Naive thymus-derived CD4-positive, alpha-beta T cell (primary cell): ENCODE data around the gene STUM. TPM values are rescaled to one million over a fixed set of nuclear protein-coding genes. Genes with fewer than 3 reads are reported as not detected.

Source experiments
- ATAC-seq: fragments of 150-1000 bp; cut with Tn5 transposase; 2 replicates; pipeline ENCODE4 v1.10.0; 2021; ENCODE audit warnings: mild to moderate bottlenecking, moderate library complexity
- CTCF ChIA-PET: fragments of 350-600 bp; sonication (Branson Sonifier 250); formaldehyde crosslinking; loops from one replicate; lab custom pipeline; 2021; ENCODE audit warnings: antibody characterized with exemption; lab: Charles Lee
- POLR2A ChIA-PET: fragments of 350-600 bp; sonication (Branson Sonifier 250); formaldehyde crosslinking; loops from one replicate; lab custom pipeline; 2021; ENCODE audit warnings: antibody characterized with exemption, inconsistent platforms; lab: Charles Lee
- DNase-seq, 9 donors: peaks; one replicate each; pipeline versions ENCODE4 v3.0.0 to v3.0.0-alpha.2; 2020 to 2022; ENCODE audit warnings: mixed read lengths in 1 of 9
- H3K27ac ChIP-seq: one replicate; pipeline ENCODE4 v1.7.0; 2013; ENCODE audit warnings: mild to moderate bottlenecking, low read depth, low read length, moderate library complexity
- H3K27me3 ChIP-seq, 2 donors: one replicate each; pipeline ENCODE4 v1.7.0; 2013; ENCODE audit warnings: low read length in 2 of 2, mild to moderate bottlenecking in 2 of 2, moderate library complexity in 2 of 2; ENCODE audit not compliant: control insufficient read depth in 2 of 2, insufficient read depth in 2 of 2
- H3K36me3 ChIP-seq, 3 experiments: 1 replicate in 2 of 3; 2 replicates in 1 of 3; pipeline ENCODE4 v1.7.0; 2013; ENCODE audit warnings: low read length in 3 of 3, mild to moderate bottlenecking in 3 of 3, moderate library complexity in 1 of 3; ENCODE audit not compliant: insufficient read depth in 3 of 3, control insufficient read depth in 2 of 3
- H3K4me1 ChIP-seq, 2 donors: one replicate each; pipeline ENCODE4 v1.7.0; 2013; ENCODE audit warnings: low read length in 2 of 2, mild to moderate bottlenecking in 2 of 2, moderate library complexity in 1 of 2; ENCODE audit not compliant: control insufficient read depth in 2 of 2, insufficient read depth in 2 of 2
- H3K4me3 ChIP-seq: 2 replicates; pipeline ENCODE4 v1.7.0; 2013; ENCODE audit warnings: mild to moderate bottlenecking, low read length
- H3K9me3 ChIP-seq, 3 experiments: 1 replicate in 2 of 3; 2 replicates in 1 of 3; pipeline ENCODE4 v1.7.0; 2013; ENCODE audit warnings: low read length in 3 of 3; ENCODE audit not compliant: control insufficient read depth in 2 of 3
- H3K27ac Mint-ChIP-seq, 9 donors: one replicate each; pipeline ENCODE4 v1.8.0; 2020 to 2022; ENCODE audit warnings: mixed read lengths in 9 of 9, mild to moderate bottlenecking in 8 of 9, moderate library complexity in 5 of 9, inconsistent platforms in 2 of 9
- H3K27me3 Mint-ChIP-seq, 5 donors: one replicate each; pipeline ENCODE4 v1.8.0; 2021 to 2022; ENCODE audit warnings: mixed read lengths in 5 of 5, mild to moderate bottlenecking in 1 of 5
- H3K36me3 Mint-ChIP-seq, 5 donors: one replicate each; pipeline ENCODE4 v1.8.0; 2020 to 2022; ENCODE audit warnings: mixed read lengths in 5 of 5, mild to moderate bottlenecking in 3 of 5, inconsistent platforms in 1 of 5
- H3K4me1 Mint-ChIP-seq, 7 donors: one replicate each; pipeline ENCODE4 v1.8.0; 2020 to 2022; ENCODE audit warnings: mixed read lengths in 7 of 7, mild to moderate bottlenecking in 3 of 7, inconsistent platforms in 1 of 7
- H3K4me3 Mint-ChIP-seq, 10 donors: one replicate each; pipeline ENCODE4 v1.8.0; 2020 to 2022; ENCODE audit warnings: mild to moderate bottlenecking in 10 of 10, mixed read lengths in 10 of 10, moderate library complexity in 6 of 10, inconsistent platforms in 2 of 10
- H3K9me3 Mint-ChIP-seq, 11 donors: one replicate each; pipeline ENCODE4 v1.8.0; 2020 to 2022; ENCODE audit warnings: mixed read lengths in 11 of 11, mild to moderate bottlenecking in 4 of 11, inconsistent platforms in 1 of 11, moderate library complexity in 1 of 11
- intact Hi-C, 2 donors: fragments of 100-400 bp; cut with micrococcal nuclease; formaldehyde crosslinking; loops; one replicate each; pipeline ENCODE4 v1.15.1; 2023
- polyA plus RNA-seq, 2 donors: library from polyadenylated mRNA; unstranded; fragments of 300-500 nt; fragmentation: Illumina TruSeq; gene quantifications; one replicate each; pipeline ENCODE4 v1.2.3, GENCODE V29; 2021
- total RNA-seq, 6 experiments: library from RNA in 5 of 6; stranded (reverse) in 5 of 6; gene quantifications; 1 replicate in 5 of 6; 2 replicates in 1 of 6; pipeline ENCODE4 v1.2.3 and lab custom pipeline; 2021 to 2026

STUM gene
- total and polyA plus RNA-seq, 7 experiments from 2014 or later = not detected

GRCh38 chr1:226627050-226627755 lies 78.6 kb downstream of the STUM start:
- Histone ChIP-seq H3K36me3 (peaks cover 0 to 26% (median 0%) of the 10 kb centered on the region in 3 experiments), H3K27me3 (no peaks in the 10 kb centered on the region), H3K4me3 (no peak overlapping the region), H3K9me3 (no peaks in the 10 kb centered on the region), H3K27ac (no peak overlapping the region), H3K4me1 (peaks cover 8 to 10% of the 10 kb centered on the region in 2 donors)
- DNase-seq = no peak
- H3K9me3 Mint-ChIP-seq = peaks cover 0 to 11% (median 0%) of the 10 kb centered on the region in 11 donors
- peaks cover 0 to 27% (median 6%) of the 10 kb centered on the region in 5 donors for H3K36me3 Mint-ChIP-seq
- POLR2A ChIA-PET = interaction anchor here (0.7 to 1.2 kb wide), 3 partner anchors 112 to 312 kb away, joined by 3 to 4 read pairs (median 4); partner anchors contain the start of gene ITPKB
- ATAC-seq = no peak
- H3K27me3 Mint-ChIP-seq = peaks cover 0 to 2% (median 0%) of the 10 kb centered on the region in 5 donors
- CTCF ChIA-PET = interaction anchor here (0.7 to 1.9 kb wide), 9 partner anchors 14 to 312 kb away, joined by 3 to 34 read pairs (median 4); partner anchors contain the start of gene ITPKB
- intact Hi-C loops = loop anchor here (2.0 to 5.0 kb wide), 6 partner anchors 60 to 915 kb away; partner anchors contain the start of genes COQ8A (in 1 of the 2) and STUM (in 1 of the 2)
- peak overlapping the region in 4 of 10 donors; percentile 44 to 70 (median 56) for H3K4me3 Mint-ChIP-seq
- peaks cover 9 to 39% (median 32%) of the 10 kb centered on the region in 7 donors for H3K4me1 Mint-ChIP-seq
- H3K27ac Mint-ChIP-seq = peak overlapping the region; percentile 9 to 85 (median 67)

DNA sequence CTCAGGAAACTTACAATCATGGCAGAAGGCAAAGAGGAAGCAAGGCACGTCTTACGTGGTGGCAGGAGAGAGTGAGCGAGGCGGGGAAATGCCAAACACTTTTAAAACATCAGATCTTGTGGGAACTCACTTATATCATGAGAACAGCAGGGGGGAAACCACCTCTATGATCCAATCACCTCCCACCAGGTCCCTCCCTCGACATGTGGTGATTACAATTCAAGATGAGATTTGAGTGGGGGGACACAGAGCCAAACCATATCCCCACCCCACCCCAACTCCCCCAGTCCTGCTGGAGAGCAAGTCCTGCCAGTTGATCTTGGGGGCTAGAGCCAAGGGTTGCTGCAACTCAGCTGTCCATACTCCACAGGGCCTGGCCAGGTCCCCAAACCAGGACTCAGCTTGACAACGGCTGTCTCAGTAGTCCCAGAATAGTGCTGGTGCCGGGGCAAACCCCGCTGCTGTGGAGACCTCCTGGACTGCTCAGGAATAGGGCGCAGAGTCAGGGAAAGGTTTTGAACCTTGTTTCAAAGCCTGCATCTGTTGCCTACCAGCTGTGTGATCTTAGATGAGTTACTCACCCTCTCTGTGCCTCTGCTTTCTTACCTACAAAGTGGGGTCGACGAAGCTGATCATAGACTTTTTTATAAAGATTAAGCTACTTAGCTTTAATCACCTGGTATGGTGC lies 79.5 kb downstream of the STUM start:
- POLR2A ChIA-PET = interaction anchor here (0.6 to 1.0 kb wide), 3 partner anchors 200 to 256 kb away, joined by 3 to 5 read pairs (median 4); no protein-coding TSS in a partner anchor
- Histone ChIP-seq H3K4me1 (peaks cover 8 to 17% of the 10 kb centered on the region in 2 donors), H3K27me3 (no peaks in the 10 kb centered on the region), H3K9me3 (no peaks in the 10 kb centered on the region), H3K27ac (no peak overlapping the region), H3K4me3 (no peak overlapping the region), H3K36me3 (peaks cover 0 to 28% (median 0%) of the 10 kb centered on the region in 3 experiments)
- no peak for ATAC-seq
- Mint-ChIP-seq H3K4me1 (peaks cover 11 to 47% (median 40%) of the 10 kb centered on the region in 7 donors), H3K36me3 (peaks cover 0 to 29% (median 9%) of the 10 kb centered on the region in 5 donors), H3K4me3 (peak overlapping the region in 1 of 10 donors; percentile 28), H3K27me3 (no peaks in the 10 kb centered on the region), H3K27ac (peak overlapping the region in 7 of 9 donors; percentile 9 to 81 (median 68)), H3K9me3 (peaks cover 0 to 8% (median 0%) of the 10 kb centered on the region in 11 donors)
- CTCF ChIA-PET = interaction anchor here (0.8 to 1.6 kb wide), 4 partner anchors 10 to 204 kb away, joined by 3 to 4 read pairs (median 4); no protein-coding TSS in a partner anchor
- intact Hi-C loops = loop anchor here (2.0 to 5.0 kb wide), 6 partner anchors 59 to 914 kb away; partner anchors contain the start of genes COQ8A (in 1 of the 2) and STUM (in 1 of the 2)
- no peak for DNase-seq

DNA sequence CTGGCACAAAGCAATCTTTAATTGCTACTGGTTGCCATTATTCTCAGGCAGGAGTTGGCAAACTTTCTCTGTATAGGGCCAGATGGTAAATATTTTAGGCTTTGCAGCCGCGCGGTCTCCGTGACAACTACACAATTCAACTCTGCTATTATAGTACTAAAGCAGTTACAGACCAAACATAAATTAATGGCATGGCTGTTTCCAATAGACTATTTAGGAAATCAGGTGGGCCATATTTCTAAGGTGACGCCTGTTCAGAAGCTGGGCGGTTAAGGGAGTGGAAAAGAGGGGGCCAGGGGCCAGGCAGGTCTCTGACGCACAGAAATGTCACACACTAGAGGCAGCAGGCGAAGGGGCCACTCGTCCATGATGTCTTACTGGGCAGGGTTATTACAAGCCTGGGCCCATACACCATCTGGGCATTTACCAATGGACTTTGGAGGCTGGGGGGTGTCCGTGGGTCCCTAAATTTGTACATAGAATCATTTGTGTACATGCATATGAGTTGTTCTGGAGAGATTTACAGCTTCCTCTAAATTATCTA lies 80.1 kb downstream of the STUM start:
- no peaks in the 10 kb centered on the region for H3K27me3 Mint-ChIP-seq
- peak overlapping the region in 5 of 9 donors; percentile 9 to 80 (median 67) for H3K27ac Mint-ChIP-seq
- peak overlapping the region in 1 of 10 donors; percentile 7 for H3K4me3 Mint-ChIP-seq
- peaks cover 0 to 33% (median 11%) of the 10 kb centered on the region in 5 donors for H3K36me3 Mint-ChIP-seq
- peaks cover 0 to 8% (median 0%) of the 10 kb centered on the region in 11 donors for H3K9me3 Mint-ChIP-seq
- H3K9me3 ChIP-seq = no peaks in the 10 kb centered on the region
- no peak overlapping the region for H3K27ac ChIP-seq
- ChIA-PET POLR2A (interaction anchor here (0.6 to 1.0 kb wide), 3 partner anchors 65 to 255 kb away, joined by 3 to 5 read pairs (median 3); no protein-coding TSS in a partner anchor), CTCF (interaction anchor here (1.2 kb wide), 2 partner anchors 9 to 200 kb away, joined by 3 to 4 read pairs; no protein-coding TSS in a partner anchor)
- ATAC-seq (no peak), DNase-seq (no peak)
- no peak overlapping the region for H3K4me3 ChIP-seq
- peaks cover 0 to 28% (median 0%) of the 10 kb centered on the region in 3 experiments for H3K36me3 ChIP-seq
- intact Hi-C loops = loop anchor here (5.0 kb wide), 2 partner anchors 81 to 914 kb away; partner anchors contain the start of gene STUM (in 1 of the 2)
- peaks cover 10 to 23% of the 10 kb centered on the region in 2 donors for H3K4me1 ChIP-seq
- H3K4me1 Mint-ChIP-seq = peaks cover 11 to 54% (median 47%) of the 10 kb centered on the region in 7 donors
- no peaks in the 10 kb centered on the region for H3K27me3 ChIP-seq

- H3K4me3 ChIP-seq = no peak overlapping the region
- Mint-ChIP-seq H3K4me1 (peaks cover 13 to 60% (median 51%) of the 10 kb centered on the region in 7 donors), H3K9me3 (peaks cover 0 to 8% (median 0%) of the 10 kb centered on the region in 11 donors), H3K27ac (peak overlapping the region in 3 of 9 donors; percentile 30 to 87 (median 53)), H3K36me3 (peaks cover 0 to 35% (median 13%) of the 10 kb centered on the region in 5 donors), H3K4me3 (peak overlapping the region in 1 of 10 donors; percentile 7), H3K27me3 (no peaks in the 10 kb centered on the region)
- intact Hi-C loops = loop anchor here (5.0 kb wide), 2 partner anchors 82 to 913 kb away; partner anchors contain the start of gene STUM (in 1 of the 2)
- no peak overlapping the region for H3K27ac ChIP-seq
- DNase-seq (no peak), ATAC-seq (no peak)
- H3K9me3 ChIP-seq = no peaks in the 10 kb centered on the region
- peaks cover 0 to 34% (median 5%) of the 10 kb centered on the region in 3 experiments for H3K36me3 ChIP-seq
- ChIA-PET POLR2A (no interaction called here), CTCF (interaction anchor here (1.2 kb wide), 2 partner anchors 8 to 199 kb away, joined by 3 to 4 read pairs; no protein-coding TSS in a partner anchor)
- H3K4me1 ChIP-seq = peaks cover 17 to 29% of the 10 kb centered on the region in 2 donors
- no peaks in the 10 kb centered on the region for H3K27me3 ChIP-seq
Measured at GRCh38 chr1:226629210-226629895, 80.8 kb downstream of the STUM start.

DNA sequence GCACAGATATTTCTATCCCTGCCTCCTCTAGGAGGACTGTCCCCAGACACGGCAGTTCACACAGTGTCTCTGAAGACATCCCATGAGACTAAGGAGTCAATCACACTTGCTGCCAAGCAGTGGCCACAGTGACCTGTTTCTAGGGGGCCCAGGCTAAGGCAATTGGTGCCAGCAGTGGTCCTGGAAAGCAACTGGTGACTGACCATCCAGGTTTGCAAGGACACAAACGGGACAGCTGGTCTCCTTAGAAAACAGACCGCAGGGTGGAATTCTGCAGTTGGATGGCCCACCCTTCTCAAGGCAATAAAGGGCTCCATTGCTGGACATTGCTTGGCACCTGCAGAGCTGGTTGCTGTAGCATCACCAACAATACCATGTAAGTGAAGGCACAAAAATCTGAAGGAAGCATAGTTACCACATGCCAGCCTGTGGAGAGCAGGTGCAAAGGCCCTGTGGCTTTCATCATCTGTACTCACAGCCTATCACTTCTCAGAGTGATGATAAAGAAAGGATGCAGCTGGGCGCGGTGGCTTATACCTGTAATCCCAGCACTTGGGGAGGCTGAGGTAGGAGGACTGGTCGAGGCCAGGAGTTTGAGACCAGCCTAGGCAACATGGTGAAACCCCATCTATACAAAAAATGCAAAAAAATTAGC lies 81.5 kb downstream of the STUM start:
- H3K4me3 Mint-ChIP-seq = no peak overlapping the region
- peaks cover 16 to 67% (median 56%) of the 10 kb centered on the region in 7 donors for H3K4me1 Mint-ChIP-seq

More for the DNA sequence above, 81.5 kb downstream of the STUM start:
- Histone ChIP-seq H3K27ac (no peak overlapping the region), H3K36me3 (peaks cover 0 to 39% (median 7%) of the 10 kb centered on the region in 3 experiments), H3K4me3 (no peak overlapping the region), H3K4me1 (peaks cover 23 to 36% of the 10 kb centered on the region in 2 donors), H3K9me3 (no peaks in the 10 kb centered on the region), H3K27me3 (no peaks in the 10 kb centered on the region)
- Mint-ChIP-seq H3K27me3 (no peaks in the 10 kb centered on the region), H3K36me3 (peaks cover 0 to 37% (median 15%) of the 10 kb centered on the region in 5 donors), H3K9me3 (peaks cover 0 to 8% (median 0%) of the 10 kb centered on the region in 11 donors), H3K27ac (peak overlapping the region; percentile 18 to 88 (median 75))
- no peak for ATAC-seq
- POLR2A ChIA-PET = no interaction called here
- CTCF ChIA-PET = interaction anchor here (0.6 to 1.3 kb wide), 3 partner anchors 193 to 218 kb away, joined by 3 to 4 read pairs (median 4); no protein-coding TSS in a partner anchor
- intact Hi-C loops = loop anchor here (5.0 kb wide), 2 partner anchors 83 to 912 kb away; partner anchors contain the start of gene STUM (in 1 of the 2)
- no peak for DNase-seq
